IMR-90 (cell line): ENCODE data around the gene BMERB1. TPM values are rescaled to one million over a fixed set of nuclear protein-coding genes. Genes with fewer than 3 reads are reported as not detected.
"Not testable (repeated sequence)": the region's sequence is repeated elsewhere in the genome, so short reads cannot be mapped to it uniquely, and the experiment has no call there.

Experiments used
- ATAC-seq: fragments of 200-7000 bp; cut with Tn5 transposase; 2 replicates; pipeline ENCODE4 v1.9.1; 2020; ENCODE audit warnings: low read depth, mild to moderate bottlenecking, moderate library complexity
- BruUV-seq: library from RNA; stranded (reverse); fragments of 400-500 nt; replicated peaks from 2 replicates; lab custom pipeline; 2021; lab: Mats Ljungman, UMichigan
- CTCF ChIA-PET: fragments of 300-600 bp; formaldehyde crosslinking; extraction: SDS; loops from one replicate; lab custom pipeline; 2021; ENCODE audit warnings: antibody characterized with exemption; lab: Yijun Ruan, JAX
- POLR2A ChIA-PET: fragments of 300-600 bp; sonication (Branson Sonifier 250); formaldehyde crosslinking; loops from one replicate; lab custom pipeline; 2022; ENCODE audit warnings: antibody characterized with exemption; ENCODE audit not compliant: unreplicated experiment; lab: Charles Lee
- DNase-seq: peaks from one replicate; pipeline ENCODE4 v3.0.0; 2013
- H2AFZ ChIP-seq: replicated peaks from 2 replicates; pipeline ENCODE3; 2013; ENCODE audit warnings: low read length, mild to moderate bottlenecking; ENCODE audit not compliant: poor library complexity
- H2AK5ac ChIP-seq: 2 replicates; pipeline ENCODE4 v1.6.1; 2013; ENCODE audit warnings: low read depth, low read length, inconsistent platforms
- H2AK9ac ChIP-seq: replicated peaks from 2 replicates; pipeline ENCODE3; 2013; ENCODE audit warnings: mild to moderate bottlenecking, low read depth, low read length, moderate library complexity; ENCODE audit not compliant: poor library complexity
- H2BK120ac ChIP-seq: 2 replicates; pipeline ENCODE4 v1.6.1; 2013; ENCODE audit warnings: low read depth, low read length, inconsistent platforms
- H2BK15ac ChIP-seq: 3 replicates; pipeline ENCODE4 v1.6.1; 2013; ENCODE audit warnings: low read depth, low read length, inconsistent platforms
- H2BK20ac ChIP-seq: 2 replicates; pipeline ENCODE4 v1.6.1; 2013; ENCODE audit warnings: low read depth, mild to moderate bottlenecking, inconsistent platforms, low read length, moderate library complexity
- H2BK5ac ChIP-seq: 2 replicates; pipeline ENCODE4 v1.6.1; 2013; ENCODE audit warnings: mild to moderate bottlenecking, low read depth, low read length, inconsistent platforms; ENCODE audit not compliant: poor library complexity, severe bottlenecking
- H3K14ac ChIP-seq: replicated peaks from 2 replicates; pipeline ENCODE4 v1.6.1; 2013; ENCODE audit warnings: low read depth, low read length, inconsistent platforms
- H3K18ac ChIP-seq: 2 replicates; pipeline ENCODE4 v1.6.1; 2013; ENCODE audit warnings: low read depth, low read length, control low read depth
- H3K23ac ChIP-seq: 2 replicates; pipeline ENCODE4 v1.6.1; 2013; ENCODE audit warnings: low read depth, low read length, inconsistent platforms
- H3K27ac ChIP-seq: 2 replicates; pipeline ENCODE4 v1.5.1; 2013; ENCODE audit warnings: mild to moderate bottlenecking, control low read depth, low read length; ENCODE audit not compliant: insufficient read depth
- H3K27me3 ChIP-seq: 2 replicates; pipeline ENCODE4 v1.6.1; 2013; ENCODE audit warnings: low read length; ENCODE audit not compliant: control insufficient read depth, insufficient read depth
- H3K36me3 ChIP-seq: 2 replicates; pipeline ENCODE4 v1.6.1; 2013; ENCODE audit warnings: low read length, mixed read lengths; ENCODE audit not compliant: control insufficient read depth, insufficient read depth
- H3K4ac ChIP-seq: 2 replicates; pipeline ENCODE4 v1.6.1; 2013; ENCODE audit warnings: low read depth, low read length, inconsistent platforms
- H3K4me1 ChIP-seq: 2 replicates; pipeline ENCODE4 v1.6.1; 2013; ENCODE audit warnings: low read length, mixed read lengths; ENCODE audit not compliant: control insufficient read depth, insufficient read depth
- H3K4me2 ChIP-seq: 2 replicates; pipeline ENCODE4 v1.6.1; 2013; ENCODE audit warnings: low read depth, mild to moderate bottlenecking, control low read depth, low read length, moderate library complexity
- H3K4me3 ChIP-seq: 2 replicates; pipeline ENCODE4 v1.5.1; 2013; ENCODE audit warnings: low read depth, mild to moderate bottlenecking, control low read depth, low read length, moderate library complexity; ENCODE audit not compliant: insufficient read depth
- H3K56ac ChIP-seq: 2 replicates; pipeline ENCODE4 v1.6.1; 2013; ENCODE audit warnings: low read length, inconsistent platforms; ENCODE audit not compliant: insufficient read depth; ENCODE audit errors: extremely low read depth
- H3K79me1 ChIP-seq, 2 experiments: 2 replicates each; pipeline ENCODE4 v1.6.1; 2013; ENCODE audit warnings: low read length in 2 of 2, inconsistent platforms in 1 of 2, low read depth in 1 of 2
- H3K9ac ChIP-seq: 2 replicates; pipeline ENCODE4 v1.6.1; 2013; ENCODE audit warnings: low read depth, low read length, control low read depth
- H3K9me1 ChIP-seq: 2 replicates; pipeline ENCODE4 v1.6.1; 2013; ENCODE audit warnings: low read length, inconsistent platforms; ENCODE audit not compliant: insufficient read depth
- H3K9me3 ChIP-seq: 2 replicates; pipeline ENCODE4 v1.6.1; 2013; ENCODE audit warnings: low read length; ENCODE audit not compliant: control insufficient read depth, insufficient read depth
- H4K20me1 ChIP-seq: 2 replicates; pipeline ENCODE4 v1.6.1; 2013; ENCODE audit warnings: low read length, inconsistent platforms; ENCODE audit not compliant: insufficient read depth
- H4K5ac ChIP-seq: 2 replicates; pipeline ENCODE4 v1.6.1; 2013; ENCODE audit warnings: mild to moderate bottlenecking, low read depth, low read length, control low read depth
- H4K8ac ChIP-seq, 2 experiments: 2 replicates each; pipeline ENCODE4 v1.6.1; 2013; ENCODE audit warnings: low read depth in 2 of 2, low read length in 2 of 2, control low read depth in 1 of 2, inconsistent platforms in 1 of 2
- H4K91ac ChIP-seq: 2 replicates; pipeline ENCODE4 v1.6.1; 2013; ENCODE audit warnings: low read depth, low read length, inconsistent platforms; ENCODE audit not compliant: insufficient read depth
- WGBS, 2 experiments: methylation state at CpG; one replicate each; pipeline versions ENCODE4 v1.1.5 to v1.1.7; 2013; ENCODE audit warnings: missing lambda C conversion rate in 2 of 2; ENCODE audit not compliant: insufficient read length in 1 of 2; ENCODE audit errors: extremely low coverage in 2 of 2; 5-methylcytosine and 5-hydroxymethylcytosine counted together
- dilution Hi-C: fragments of 300-500 bp; cut with HindIII; formaldehyde crosslinking; loops from one replicate; pipeline ENCODE4 v1.14.3; 2018; ENCODE audit warnings: low sequenced_read_pairs; ENCODE audit not compliant: unreplicated experiment
- in situ Hi-C: fragments of 300-500 bp; cut with MboI; formaldehyde crosslinking; loops from 3 replicates; pipeline ENCODE4 v1.14.3; 2019; ENCODE audit warnings: low sequenced_read_pairs, inconsistent platforms, mixed read lengths
- intact Hi-C: fragments of 100-400 bp; cut with micrococcal nuclease; formaldehyde crosslinking; loops from 2 replicates; pipeline ENCODE4 v1.10.0; 2022
- polyA plus RNA-seq, 3 experiments: library from polyadenylated mRNA; depleted of rRNA; stranded (reverse); fragments of >200 nt; gene quantifications; 2 replicates each; pipeline ENCODE4 v1.2.3, GENCODE V29; 2012; ENCODE audit warnings: low replicate concordance in 1 of 3
- total RNA-seq: library from RNA; depleted of rRNA; stranded (reverse); fragments of >200 nt; gene quantifications from 2 replicates; pipeline ENCODE4 v1.2.3, GENCODE V29; 2012

Gene BMERB1
- total and polyA plus RNA-seq, 2 of the 4 experiments (the other 2 are of a cell fraction): 22.6 to 32.9 TPM

- H2BK5ac ChIP-seq, H3K27me3 ChIP-seq, H3K9ac ChIP-seq, H3K56ac ChIP-seq, H3K4ac ChIP-seq, H4K8ac ChIP-seq, dilution Hi-C loops, H2AK9ac ChIP-seq, H3K4me2 ChIP-seq, H3K79me1 ChIP-seq, H2AFZ ChIP-seq, H3K4me1 ChIP-seq, H2BK20ac ChIP-seq, H3K23ac ChIP-seq, H2BK120ac ChIP-seq, H2BK15ac ChIP-seq, ATAC-seq, H3K18ac ChIP-seq, H4K5ac ChIP-seq, H3K14ac ChIP-seq, H3K9me1 ChIP-seq, CTCF ChIA-PET, H3K27ac ChIP-seq, H3K36me3 ChIP-seq, H3K4me3 ChIP-seq, POLR2A ChIA-PET, H2AK5ac ChIP-seq, in situ Hi-C loops, H3K9me3 ChIP-seq, H4K91ac ChIP-seq, DNase-seq, BruUV-seq, H4K20me1 ChIP-seq, intact Hi-C loops: not testable (repeated sequence)
- no CpG with 5 or more reads among the region's 8 CpGs for WGBS, 2 experiments
Observed at GRCh38 chr16:15393025-15393424, 41.4 kb upstream of the BMERB1 start.

DNA sequence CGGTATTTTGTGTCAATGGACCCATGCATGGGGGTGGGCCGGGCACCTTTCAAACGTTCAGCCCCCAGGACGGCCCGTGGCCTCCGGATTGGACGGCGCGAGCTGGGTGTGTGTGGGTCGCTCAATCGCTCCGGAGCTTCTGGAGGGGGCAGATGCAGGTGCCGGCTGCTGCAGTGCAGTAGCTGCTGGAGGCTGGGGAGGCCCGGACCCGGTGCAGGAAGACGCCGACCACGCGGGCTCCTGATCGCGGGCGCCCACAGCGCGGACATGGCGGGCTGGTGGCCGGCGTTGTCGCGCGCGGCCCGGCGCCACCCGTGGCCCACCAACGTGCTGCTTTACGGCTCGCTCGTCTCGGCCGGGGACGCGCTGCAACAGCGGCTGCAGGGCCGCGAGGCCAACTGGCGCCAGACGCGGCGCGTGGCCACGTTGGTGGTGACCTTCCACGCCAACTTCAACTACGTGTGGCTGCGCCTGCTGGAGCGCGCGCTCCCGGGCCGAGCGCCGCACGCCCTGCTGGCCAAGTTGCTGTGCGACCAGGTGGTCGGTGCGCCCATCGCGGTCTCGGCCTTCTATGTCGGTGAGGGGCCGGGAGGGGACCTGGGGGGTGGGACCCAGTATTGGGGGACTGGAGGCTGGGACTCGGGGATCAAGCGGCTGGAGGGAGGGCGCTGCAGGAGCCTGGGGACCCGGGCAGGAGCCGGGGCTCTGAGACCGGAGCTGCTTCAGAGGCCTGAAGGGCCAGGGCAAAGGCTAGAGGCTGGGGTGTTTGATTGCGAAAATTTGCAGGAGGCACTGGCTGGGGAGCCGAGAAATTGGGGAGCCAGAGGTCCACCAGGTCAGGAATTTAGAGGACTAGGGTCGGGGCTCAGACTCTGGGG lies 38.5 kb upstream of the BMERB1 start, which contains the start of gene MPV17L:
Gene MPV17L, plus strand, starts transcription at position 124 of the 878 bp plus-strand sequence. Its CDS starts 144 bp downstream, at position 268.
- H3K14ac ChIP-seq, H3K4ac ChIP-seq, H2BK120ac ChIP-seq, dilution Hi-C loops, H2AK9ac ChIP-seq, H4K20me1 ChIP-seq, CTCF ChIA-PET, H3K9me1 ChIP-seq, H2BK20ac ChIP-seq, H3K23ac ChIP-seq, intact Hi-C loops, H3K4me1 ChIP-seq, H3K56ac ChIP-seq, POLR2A ChIA-PET, H3K27ac ChIP-seq, H2BK5ac ChIP-seq, H2BK15ac ChIP-seq, H3K9me3 ChIP-seq, H4K91ac ChIP-seq, H3K18ac ChIP-seq, H3K79me1 ChIP-seq, H4K8ac ChIP-seq, H2AK5ac ChIP-seq, H4K5ac ChIP-seq, H3K36me3 ChIP-seq, H3K9ac ChIP-seq, BruUV-seq, DNase-seq, in situ Hi-C loops: not testable (repeated sequence)
- Histone ChIP-seq H3K4me3 (peak within 1 kb of the TSS; percentile 32), H2AFZ (peak within 1 kb of the TSS; percentile 72), H3K27me3 (peaks cover 12% of the 10 kb centered on the region), H3K4me2 (peak within 1 kb of the TSS; percentile 47)
- peak; percentile 71 for ATAC-seq
- 14% methylated on average over 18 of the region's 79 CpGs; no CpG with 5 or more reads in 1 of the 2 experiments for WGBS, 2 experiments
